HepG2 (cell line): ENCODE results near the gene MIS18A. TPM values are rescaled to one million over a fixed set of nuclear protein-coding genes. Genes with fewer than 3 reads are reported as not detected.

Experiments
- ATAC-seq: fragments of 200-7000 bp; cut with Tn5 transposase; 3 replicates; pipeline ENCODE4 v1.9.1; 2020; ENCODE audit warnings: mild to moderate bottlenecking, moderate library complexity
- BruUV-seq: library from RNA; stranded (reverse); fragments of 400-500 nt; replicated peaks from 2 replicates; lab custom pipeline; 2021; lab: Mats Ljungman, UMichigan
- CTCF ChIA-PET: fragments of 300-600 bp; formaldehyde crosslinking; extraction: SDS; loops from one replicate; lab custom pipeline; 2021; ENCODE audit warnings: low total read pairs, inconsistent platforms, low intra/inter-chr PET ratio; lab: Yijun Ruan, JAX
- POLR2A ChIA-PET: fragments of 350-600 bp; sonication (Branson Sonifier 250); formaldehyde crosslinking; loops from one replicate; lab custom pipeline; 2020; ENCODE audit warnings: antibody characterized with exemption, inconsistent platforms; lab: Yijun Ruan, JAX
- DNase-seq: peaks from one replicate; pipeline ENCODE4 v3.0.0-alpha.2; 2015; ENCODE audit warnings: low spot score
- FAIRE-seq: peaks from 3 replicates; lab custom pipeline; 2011; peaks lifted over from hg19 to GRCh38; lab: Jason Lieb, UNC
- H2AFZ ChIP-seq: one replicate; pipeline ENCODE4 v1.6.1; 2011; ENCODE audit warnings: low read length, inconsistent platforms
- H3K27ac ChIP-seq: fragments of 300-600 bp; 3 replicates; pipeline ENCODE4 v1.8.0; 2011; ENCODE audit warnings: mixed run types, mild to moderate bottlenecking, mixed read lengths, low read length, inconsistent platforms; ENCODE audit not compliant: insufficient read depth; ENCODE audit errors: extremely low read length
- H3K27me3 ChIP-seq, 2 experiments: fragments of 200-600 bp in 1 of 2; 2 replicates in 1 of 2; 3 replicates in 1 of 2; pipeline versions ENCODE4 v1.6.0 to v1.8.0; 2011; ENCODE audit warnings: low read length in 2 of 2, mild to moderate bottlenecking in 2 of 2, moderate library complexity in 2 of 2, inconsistent platforms in 1 of 2; ENCODE audit not compliant: insufficient read depth in 2 of 2, control insufficient read depth in 1 of 2
- H3K36me3 ChIP-seq, 2 experiments: fragments of 200-600 bp in 1 of 2; replicated peaks in 1 of 2; 2 replicates in 1 of 2; 3 replicates in 1 of 2; pipeline versions ENCODE4 v1.5.1 to v1.8.0; 2011; ENCODE audit warnings: low read length in 2 of 2, inconsistent platforms in 1 of 2; ENCODE audit not compliant: insufficient read depth in 2 of 2, control insufficient read depth in 1 of 2
- H3K4me1 ChIP-seq: 2 replicates; pipeline ENCODE4 v1.5.1; 2012; ENCODE audit warnings: low read length, inconsistent platforms; ENCODE audit not compliant: insufficient read depth
- H3K4me2 ChIP-seq: 2 replicates; pipeline ENCODE4 v1.6.0; 2011; ENCODE audit warnings: low read depth, low read length, inconsistent platforms
- H3K4me3 ChIP-seq, 3 experiments: fragments of 200-600 bp in 1 of 3; sonication (generic), shearing (Covaris generic) in 1 of 3; replicated peaks in 1 of 3; 2 replicates each; pipeline ENCODE4 v1.5.1; 2011 to 2016; ENCODE audit warnings: low read length in 3 of 3, inconsistent platforms in 2 of 3, low read depth in 2 of 3, mild to moderate bottlenecking in 2 of 3, control low read depth in 1 of 3, mixed read lengths in 1 of 3; ENCODE audit not compliant: insufficient read depth in 1 of 3
- H3K79me2 ChIP-seq: one replicate; pipeline ENCODE4 v1.6.1; 2011; ENCODE audit warnings: low read length, inconsistent platforms; ENCODE audit not compliant: insufficient read depth
- H3K9ac ChIP-seq: 2 replicates; pipeline ENCODE4 v1.6.0; 2011; ENCODE audit warnings: mild to moderate bottlenecking, low read depth, low read length, inconsistent platforms; ENCODE audit not compliant: insufficient read depth
- H3K9me3 ChIP-seq: 2 replicates; pipeline ENCODE4 v1.5.1; 2012; ENCODE audit warnings: mild to moderate bottlenecking, low read length
- H4K20me1 ChIP-seq: 2 replicates; pipeline ENCODE4 v1.6.0; 2011; ENCODE audit warnings: inconsistent platforms, mild to moderate bottlenecking, low read length, moderate library complexity; ENCODE audit not compliant: insufficient read depth
- CTCF ChIP-seq: sonication (generic); formaldehyde crosslinking; IDR thresholded peaks from 2 replicates; pipeline ENCODE4 v1.5.0; 2020; ENCODE audit warnings: mild to moderate bottlenecking, missing genetic modification reagents, moderate library complexity
- FOXA3 ChIP-seq: IDR thresholded peaks from 2 replicates; pipeline ENCODE4 v1.6.1; 2016; ENCODE audit warnings: missing genetic modification reagents, missing compliant biosample characterization
- HNRNPUL1 ChIP-seq: fragments of 200-400 bp; formaldehyde crosslinking; IDR thresholded peaks from 2 replicates; pipeline ENCODE4 v1.6.1; 2017; ENCODE audit warnings: low read depth, mild to moderate bottlenecking, low read length, moderate library complexity
- ISX ChIP-seq: sonication (generic); formaldehyde crosslinking; conservative IDR thresholded peaks from 2 replicates; pipeline ENCODE4 v1.5.0; 2020; ENCODE audit warnings: missing genetic modification reagents
- RBM22 ChIP-seq: fragments of 200-400 bp; formaldehyde crosslinking; optimal IDR thresholded peaks from 2 replicates; pipeline ENCODE3; 2017; ENCODE audit warnings: mild to moderate bottlenecking, low read length, moderate library complexity
- ZBTB4 ChIP-seq: sonication (generic); formaldehyde crosslinking; IDR thresholded peaks from 2 replicates; pipeline ENCODE4 v1.4.0; 2020; ENCODE audit warnings: missing genetic modification reagents, mild to moderate bottlenecking, borderline replicate concordance
- WGBS: methylation state at CpG from one replicate; pipeline ENCODE4 v1.1.6; 2017; ENCODE audit warnings: low lambda C conversion rate; 5-methylcytosine and 5-hydroxymethylcytosine counted together
- in situ Hi-C: cut with HindIII; loops from 2 replicates; pipeline ENCODE4 v1.10.0; 2017; ENCODE audit warnings: low pct_unique_long_range_greater_than_20kb; ENCODE audit not compliant: extremely low pct_ligation_motif_present
- intact Hi-C: fragments of 100-400 bp; cut with micrococcal nuclease; formaldehyde crosslinking; loops from one replicate; pipeline ENCODE4 v1.10.0; 2022; ENCODE audit not compliant: unreplicated experiment
- polyA plus RNA-seq, 8 experiments: library from polyadenylated mRNA; depleted of rRNA in 3 of 8; stranded (reverse) in 7 of 8; unstranded in 1 of 8; fragments of >200 nt; fragmentation: Illumina TruSeq in 4 of 8; extraction: Trizol in 4 of 8; gene quantifications; 2 replicates each; pipeline versions ENCODE4 v1.2.1 to v1.2.3, GENCODE V29; 2011 to 2016; ENCODE audit warnings: low read depth in 4 of 8, missing spikeins in 1 of 8, mixed read lengths in 1 of 8; ENCODE audit not compliant: insufficient read depth in 1 of 8
- total RNA-seq, 5 experiments: library from RNA; depleted of rRNA; stranded (reverse); fragments of >200 nt; fragmentation: Illumina TruSeq; extraction: Trizol; gene quantifications; 2 replicates each; pipeline ENCODE4 v1.2.3, GENCODE V29; 2016; ENCODE audit warnings: low read depth in 1 of 5

MIS18A gene
- total and polyA plus RNA-seq, 2 of the 13 experiments (the other 11 are each of a cell fraction or from before 2014, with no cell fraction given), result 11.2 to 41.4 TPM

DNA sequence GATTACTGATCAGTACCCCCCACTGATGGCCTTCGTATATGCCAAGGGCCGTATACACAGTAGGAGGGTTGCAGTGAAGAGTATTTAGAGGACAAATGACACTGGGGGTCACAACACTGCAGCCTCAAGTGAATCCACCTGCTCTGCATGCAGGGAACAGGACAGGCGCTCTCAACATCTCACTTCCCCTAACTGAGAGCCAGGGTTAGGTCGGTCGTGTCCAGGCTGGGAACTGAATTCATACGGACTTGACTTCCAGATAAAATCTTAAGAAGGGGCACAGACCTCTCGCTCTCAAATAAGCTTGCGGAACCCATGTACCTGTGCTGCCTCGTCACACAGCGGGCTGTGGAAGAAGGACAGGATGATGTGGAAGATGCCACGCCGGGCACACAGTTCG is 42.6 kb upstream of the MIS18A start (continued):
- TF ChIP-seq ZBTB4 (CRISPR knock-in tag), result no peak

GRCh38 chr21:32320726-32321125 is 41.9 kb upstream of the MIS18A start:
- Histone ChIP-seq H3K4me2 (no peak overlapping the region), H3K4me3 (no peak overlapping the region), H4K20me1 (no peaks in the 10 kb centered on the region), H3K36me3 (peaks cover 46 to 99% of the 10 kb centered on the region in 2 experiments), H3K9me3 (no peaks in the 10 kb centered on the region), H3K27ac (no peak overlapping the region), H3K79me2 (no peaks in the 10 kb centered on the region), H3K27me3 (no peaks in the 10 kb centered on the region), H2AFZ (no peak overlapping the region), H3K9ac (no peak overlapping the region), H3K4me1 (peaks cover 9% of the 10 kb centered on the region)
- in situ Hi-C loops, result no loop called here
- WGBS, result 97% methylated on average over 7 of the region's 13 CpGs
- no peak for DNase-seq
- no peak for FAIRE-seq
- ChIA-PET POLR2A (no interaction called here), CTCF (no interaction called here)
- intact Hi-C loops, result no loop called here
- ATAC-seq, result no peak
- TF ChIP-seq RBM22 (peak; percentile 40), FOXA3 (CRISPR knock-in tag) (no peak), ISX (CRISPR knock-in tag) (no peak), CTCF (no peak), HNRNPUL1 (no peak)
- no TSS peak for BruUV-seq
